Measurements from ENCODE around the gene ZFP1. TPM values are rescaled to one million over a fixed set of nuclear protein-coding genes. Genes with fewer than 3 reads are reported as not detected.
"Not testable (repeated sequence)": the region's sequence is repeated elsewhere in the genome, so short reads cannot be mapped to it uniquely, and the experiment has no call there.

Gene ZFP1
- total and polyA plus RNA-seq, 7 donors, result 0.60 to 17.5 (median 9.2) TPM

- H3K27ac ChIP-seq, result no peak overlapping the region
- TF ChIP-seq POLR2AphosphoS5 (IDR thresholded peaks at IDR 0.05) (no peak), EP300 (IDR thresholded peaks at IDR 0.05) (no peak), POLR2A (IDR thresholded peaks at IDR 0.05) (no peak), CTCF (IDR thresholded peaks at IDR 0.05) (no peak)
- H3K9me3 ChIP-seq, result no peaks in the 10 kb centered on the region
- no peaks in the 10 kb centered on the region for H3K4me1 ChIP-seq
- no peak overlapping the region for H3K4me3 ChIP-seq
- intact Hi-C loops (cut with DNase I), result no loop called here
- no peaks in the 10 kb centered on the region for H3K27me3 ChIP-seq
- no peak for DNase-seq
- H3K36me3 ChIP-seq, result no peaks in the 10 kb centered on the region
- 79 to 85% methylated on average over 5 of the region's 5 CpGs for WGBS, 2 donors
Observed at GRCh38 chr16:75209944-75210343, 61.6 kb downstream of the ZFP1 start.

GRCh38 chr16:75211286-75211685 is 63.0 kb downstream of the ZFP1 start:
- DNase-seq; intact Hi-C loops (cut with DNase I); H3K27ac ChIP-seq; H3K4me1 ChIP-seq; H3K4me3 ChIP-seq; H3K9me3 ChIP-seq; H3K36me3 ChIP-seq; H3K27me3 ChIP-seq: not testable (repeated sequence)
- whole genome bisulfite sequencing, 2 donors, result 86 to 87% methylated on average over 10 of the region's 10 CpGs

- Histone ChIP-seq H3K4me1 (no peaks in the 10 kb centered on the region), H3K27ac (no peak overlapping the region)
- intact Hi-C loops (cut with DNase I), result no loop called here
Observed at GRCh38 chr16:75216127-75216526, 67.8 kb downstream of the ZFP1 start.

GRCh38 chr16:75216576-75216975 is 68.3 kb downstream of the ZFP1 start:
- intact Hi-C loops (cut with DNase I), result no loop called here
- 87 to 94% methylated on average over 7 of the region's 7 CpGs for WGBS, 2 donors
- Histone ChIP-seq H3K27ac (no peak overlapping the region), H3K4me3 (no peak overlapping the region), H3K4me1 (no peaks in the 10 kb centered on the region), H3K36me3 (no peaks in the 10 kb centered on the region), H3K27me3 (no peaks in the 10 kb centered on the region), H3K9me3 (no peaks in the 10 kb centered on the region)
- TF ChIP-seq CTCF (IDR thresholded peaks at IDR 0.05) (no peak), EP300 (IDR thresholded peaks at IDR 0.05) (no peak), POLR2AphosphoS5 (IDR thresholded peaks at IDR 0.05) (no peak), POLR2A (IDR thresholded peaks at IDR 0.05) (no peak)
- DNase-seq, result no peak

More at GRCh38 chr16:75216127-75216526, 67.8 kb downstream of the ZFP1 start:
- H3K9me3 ChIP-seq, result no peaks in the 10 kb centered on the region
- H3K4me3 ChIP-seq, result no peak overlapping the region
- DNase-seq, result no peak
- 88 to 97% methylated on average over 2 of the region's 2 CpGs for WGBS, 2 donors
- no peak for TF ChIP-seq POLR2A (IDR thresholded peaks at IDR 0.05)
- no peak for TF ChIP-seq EP300 (IDR thresholded peaks at IDR 0.05)
- no peak for TF ChIP-seq CTCF (IDR thresholded peaks at IDR 0.05)
- no peak for TF ChIP-seq POLR2AphosphoS5 (IDR thresholded peaks at IDR 0.05)
- H3K27me3 ChIP-seq, result no peaks in the 10 kb centered on the region
- no peaks in the 10 kb centered on the region for H3K36me3 ChIP-seq

- no peaks in the 10 kb centered on the region for H3K27me3 ChIP-seq
- 85 to 90% methylated on average over 11 of the region's 11 CpGs for WGBS, 2 donors
- DNase-seq, result no peak
- H3K4me1 ChIP-seq, result no peaks in the 10 kb centered on the region
- no peaks in the 10 kb centered on the region for H3K36me3 ChIP-seq
- no peak overlapping the region for H3K27ac ChIP-seq
- H3K9me3 ChIP-seq, result no peaks in the 10 kb centered on the region
- TF ChIP-seq CTCF (IDR thresholded peaks at IDR 0.05) (no peak), POLR2AphosphoS5 (IDR thresholded peaks at IDR 0.05) (no peak), EP300 (IDR thresholded peaks at IDR 0.05) (no peak), POLR2A (IDR thresholded peaks at IDR 0.05) (no peak)
- H3K4me3 ChIP-seq, result no peak overlapping the region
- intact Hi-C loops (cut with DNase I), result no loop called here
Observed at GRCh38 chr16:75217389-75217851, 69.1 kb downstream of the ZFP1 start.
